Measurements from ENCODE around the gene PRKD2.

GRCh38 chr19:46715620-46715974 lies 1.3 kb downstream of the PRKD2 start:
- TF ChIP-seq JUND (IDR thresholded peaks at IDR 0.05; ENCODE audit: low read depth, low read length) (no peak), BHLHE40 (IDR thresholded peaks at IDR 0.05; ENCODE audit: borderline replicate concordance in 1 of 2, low read depth in 2 of 2, low read length in 1 of 2) (no peak), RAD51 (IDR thresholded peaks at IDR 0.05) (no peak), RCOR1 (conservative IDR thresholded peaks at IDR 0.05; ENCODE audit: low read depth, low read length) (no peak), TAF1 (IDR thresholded peaks at IDR 0.05; ENCODE audit: borderline replicate concordance, low read depth, low read length) (no peak), POLR2A (IDR thresholded peaks at IDR 0.05; ENCODE audit: low read depth, low read length) (no peak), ZZZ3 (IDR thresholded peaks at IDR 0.05; ENCODE audit: control insufficient read depth, insufficient read length, low read depth) (no peak), GABPA (IDR thresholded peaks at IDR 0.05; ENCODE audit: low read depth) (no peak), EP300 (IDR thresholded peaks at IDR 0.05; ENCODE audit: borderline replicate concordance in 1 of 2, control insufficient read depth in 1 of 2, low read depth in 2 of 2, low read length in 2 of 2) (no peak)
- TF ChIP-seq, protein P1, sequence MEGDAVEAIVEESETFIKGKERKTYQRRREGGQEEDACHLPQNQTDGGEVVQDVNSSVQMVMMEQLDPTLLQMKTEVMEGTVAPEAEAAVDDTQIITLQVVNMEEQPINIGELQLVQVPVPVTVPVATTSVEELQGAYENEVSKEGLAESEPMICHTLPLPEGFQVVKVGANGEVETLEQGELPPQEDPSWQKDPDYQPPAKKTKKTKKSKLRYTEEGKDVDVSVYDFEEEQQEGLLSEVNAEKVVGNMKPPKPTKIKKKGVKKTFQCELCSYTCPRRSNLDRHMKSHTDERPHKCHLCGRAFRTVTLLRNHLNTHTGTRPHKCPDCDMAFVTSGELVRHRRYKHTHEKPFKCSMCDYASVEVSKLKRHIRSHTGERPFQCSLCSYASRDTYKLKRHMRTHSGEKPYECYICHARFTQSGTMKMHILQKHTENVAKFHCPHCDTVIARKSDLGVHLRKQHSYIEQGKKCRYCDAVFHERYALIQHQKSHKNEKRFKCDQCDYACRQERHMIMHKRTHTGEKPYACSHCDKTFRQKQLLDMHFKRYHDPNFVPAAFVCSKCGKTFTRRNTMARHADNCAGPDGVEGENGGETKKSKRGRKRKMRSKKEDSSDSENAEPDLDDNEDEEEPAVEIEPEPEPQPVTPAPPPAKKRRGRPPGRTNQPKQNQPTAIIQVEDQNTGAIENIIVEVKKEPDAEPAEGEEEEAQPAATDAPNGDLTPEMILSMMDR (IDR thresholded peaks at IDR 0.05 in 2 of 3, conservative IDR thresholded peaks at IDR 0.05 in 1 of 3; ENCODE audit: control insufficient read depth in 2 of 3, extremely low read depth in 1 of 3, insufficient read depth in 1 of 3, low read depth in 3 of 3, low read length in 3 of 3): no peak

Data from GM12878 (cell line).